Duodenal mucosa (tissue), 2 donors: ENCODE measurements around the gene RARA.

Source experiments
- H3K27ac ChIP-seq: one replicate; pipeline ENCODE4 v1.7.0; 2013; ENCODE audit warnings: low read depth, low read length
- H3K27me3 ChIP-seq, 2 donors: one replicate each; pipeline ENCODE4 v1.7.0; 2013; ENCODE audit warnings: low read length in 2 of 2, control low read depth in 1 of 2; ENCODE audit not compliant: insufficient read depth in 2 of 2, control insufficient read depth in 1 of 2
- H3K36me3 ChIP-seq, 2 donors: one replicate each; pipeline ENCODE4 v1.7.0; 2013; ENCODE audit warnings: low read length in 2 of 2, control low read depth in 1 of 2; ENCODE audit not compliant: insufficient read depth in 2 of 2, control insufficient read depth in 1 of 2
- H3K4me1 ChIP-seq, 2 donors: one replicate each; pipeline ENCODE4 v1.7.0; 2013; ENCODE audit warnings: low read length in 2 of 2, control low read depth in 1 of 2; ENCODE audit not compliant: insufficient read depth in 2 of 2, control insufficient read depth in 1 of 2
- H3K4me3 ChIP-seq, 2 donors: one replicate each; pipeline ENCODE4 v1.7.0; 2013; ENCODE audit warnings: low read length in 2 of 2, low read depth in 1 of 2
- H3K9ac ChIP-seq, 2 donors: one replicate each; pipeline ENCODE4 v1.7.0; 2013; ENCODE audit warnings: low read length in 2 of 2, low read depth in 1 of 2
- H3K9me3 ChIP-seq, 2 donors: one replicate each; pipeline ENCODE4 v1.7.0; 2013; ENCODE audit warnings: low read length in 2 of 2, control low read depth in 1 of 2; ENCODE audit not compliant: control insufficient read depth in 1 of 2

The RARA gene

DNA sequence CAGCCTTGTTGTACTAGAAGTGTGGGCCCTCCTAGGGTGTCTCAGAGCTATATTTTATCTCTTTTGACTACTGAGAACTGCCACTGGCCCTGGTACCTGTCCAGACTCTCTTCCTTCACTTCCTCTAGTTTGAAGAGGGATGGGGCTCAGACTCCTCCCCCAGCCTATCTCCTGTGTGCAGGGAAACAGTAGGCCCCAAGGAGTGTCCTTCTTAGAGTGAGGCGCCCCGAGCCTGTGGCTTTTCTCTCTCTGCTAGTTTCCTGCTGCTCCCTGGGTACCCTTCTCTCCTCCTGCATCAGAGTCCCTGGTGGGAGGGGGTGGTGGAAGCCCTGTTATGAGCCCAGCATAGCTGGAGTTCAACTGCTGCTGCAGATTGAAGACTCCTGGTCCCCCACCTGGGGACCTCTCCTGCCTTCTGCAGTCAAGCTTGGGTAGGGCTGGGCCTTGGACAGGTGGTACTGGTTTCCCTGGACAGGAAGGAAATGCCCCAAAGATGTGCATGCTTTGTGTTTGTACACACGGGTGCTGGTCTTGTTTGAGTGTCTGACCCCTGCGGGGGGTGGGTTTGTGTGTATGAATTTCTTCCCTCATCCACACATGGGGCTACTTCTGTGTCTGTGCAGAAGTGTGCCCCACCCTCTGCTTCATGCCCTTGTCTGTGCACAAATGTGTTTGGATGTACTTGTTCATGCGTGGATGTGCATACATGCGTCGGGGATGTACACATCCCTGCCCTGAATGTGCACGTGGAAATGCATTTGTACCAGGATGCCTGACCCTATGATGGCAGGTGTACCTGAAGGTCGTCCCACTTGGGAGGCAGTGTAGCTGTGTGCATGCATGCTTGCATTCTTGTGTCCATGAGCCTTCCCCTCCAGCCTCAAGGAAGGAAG, 6.9 kb downstream of the RARA start:
- H3K27me3 ChIP-seq = no peaks in the 10 kb centered on the region
- no peaks in the 10 kb centered on the region for H3K9me3 ChIP-seq
- H3K36me3 ChIP-seq = no peaks in the 10 kb centered on the region
- peak overlapping the region in 1 of 2 donors; percentile 57 for H3K9ac ChIP-seq
- H3K4me3 ChIP-seq = peak overlapping the region; percentile 22 to 75
- H3K4me1 ChIP-seq = peaks cover 73 to 81% of the 10 kb centered on the region in 2 donors
- no peak overlapping the region for H3K27ac ChIP-seq

DNA sequence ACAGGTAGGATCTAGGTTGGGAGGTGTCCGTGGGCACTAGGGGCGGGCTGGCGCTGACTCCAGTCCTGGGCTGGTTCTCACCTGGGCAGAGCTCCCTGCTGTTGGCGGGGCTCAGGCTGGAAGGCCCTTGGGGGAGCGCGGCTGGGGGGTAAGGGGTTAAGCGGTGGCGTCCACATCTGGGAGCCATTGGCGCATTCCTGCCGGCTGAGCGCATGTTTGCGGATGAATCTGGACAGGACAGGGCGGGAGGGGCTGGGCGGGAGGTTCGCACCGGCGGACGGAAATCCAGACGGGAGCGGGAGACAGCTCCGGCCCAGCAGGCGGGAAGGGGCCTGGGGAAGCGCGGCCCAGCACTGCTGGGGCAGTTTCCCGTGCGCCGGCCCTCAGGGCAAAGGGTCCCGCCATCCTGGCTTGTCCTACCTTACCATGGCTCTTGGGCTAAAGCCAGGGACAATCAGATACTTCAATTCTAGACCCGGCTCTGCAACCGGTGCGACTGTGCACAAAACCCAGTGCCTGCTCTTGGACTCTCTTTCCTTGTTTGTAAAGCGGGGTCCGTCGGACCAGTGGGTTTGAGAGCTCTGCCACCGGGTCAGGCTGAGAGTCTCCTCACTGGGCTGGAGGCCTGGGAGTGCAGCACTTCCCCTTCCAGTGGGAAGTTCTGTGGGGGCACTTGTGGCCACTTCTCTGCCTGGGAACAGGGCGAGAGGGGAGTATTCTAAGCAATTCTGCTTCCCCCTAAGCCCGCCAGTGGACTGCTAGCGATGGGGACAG, 7.8 kb downstream of the RARA start:
- no peaks in the 10 kb centered on the region for H3K27me3 ChIP-seq
- H3K4me3 ChIP-seq = peak overlapping the region; percentile 75 to 85
- peak overlapping the region; percentile 51 for H3K27ac ChIP-seq
- peak overlapping the region; percentile 56 to 57 for H3K9ac ChIP-seq
- no peaks in the 10 kb centered on the region for H3K9me3 ChIP-seq
- no peaks in the 10 kb centered on the region for H3K36me3 ChIP-seq
- peaks cover 71 to 80% of the 10 kb centered on the region in 2 donors for H3K4me1 ChIP-seq

DNA sequence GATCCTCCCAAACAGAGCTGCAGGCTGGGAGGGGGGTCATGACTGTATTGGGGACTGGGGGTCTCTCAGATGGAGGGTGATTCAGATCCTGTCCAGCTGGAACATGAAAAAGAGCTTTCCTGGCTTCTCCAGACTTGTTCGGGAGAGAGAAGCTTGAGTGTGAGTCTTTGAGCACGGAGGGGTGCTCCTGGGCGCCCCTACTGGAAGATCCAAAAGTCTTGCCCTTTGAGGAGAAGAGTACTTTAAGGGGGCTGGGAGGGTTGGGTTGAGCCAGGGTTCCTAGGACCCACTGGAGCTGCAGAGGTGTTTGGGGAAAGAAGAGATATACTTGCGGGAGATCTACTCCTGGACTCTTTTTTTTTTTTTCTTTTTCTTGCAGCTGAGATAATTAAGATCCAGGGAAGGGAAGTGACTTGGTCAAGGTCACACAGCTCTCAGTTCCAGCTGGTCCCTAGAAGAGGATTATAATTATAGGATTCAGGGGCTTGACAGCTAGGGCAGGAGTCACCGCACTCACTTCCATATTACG, 8.4 kb downstream of the RARA start:
- Histone ChIP-seq H3K9ac (peak overlapping the region; percentile 56 to 76), H3K27ac (peak overlapping the region; percentile 61), H3K4me1 (peaks cover 71 to 80% of the 10 kb centered on the region in 2 donors), H3K27me3 (no peaks in the 10 kb centered on the region), H3K9me3 (no peaks in the 10 kb centered on the region), H3K36me3 (no peaks in the 10 kb centered on the region), H3K4me3 (peak overlapping the region; percentile 75 to 85)

DNA sequence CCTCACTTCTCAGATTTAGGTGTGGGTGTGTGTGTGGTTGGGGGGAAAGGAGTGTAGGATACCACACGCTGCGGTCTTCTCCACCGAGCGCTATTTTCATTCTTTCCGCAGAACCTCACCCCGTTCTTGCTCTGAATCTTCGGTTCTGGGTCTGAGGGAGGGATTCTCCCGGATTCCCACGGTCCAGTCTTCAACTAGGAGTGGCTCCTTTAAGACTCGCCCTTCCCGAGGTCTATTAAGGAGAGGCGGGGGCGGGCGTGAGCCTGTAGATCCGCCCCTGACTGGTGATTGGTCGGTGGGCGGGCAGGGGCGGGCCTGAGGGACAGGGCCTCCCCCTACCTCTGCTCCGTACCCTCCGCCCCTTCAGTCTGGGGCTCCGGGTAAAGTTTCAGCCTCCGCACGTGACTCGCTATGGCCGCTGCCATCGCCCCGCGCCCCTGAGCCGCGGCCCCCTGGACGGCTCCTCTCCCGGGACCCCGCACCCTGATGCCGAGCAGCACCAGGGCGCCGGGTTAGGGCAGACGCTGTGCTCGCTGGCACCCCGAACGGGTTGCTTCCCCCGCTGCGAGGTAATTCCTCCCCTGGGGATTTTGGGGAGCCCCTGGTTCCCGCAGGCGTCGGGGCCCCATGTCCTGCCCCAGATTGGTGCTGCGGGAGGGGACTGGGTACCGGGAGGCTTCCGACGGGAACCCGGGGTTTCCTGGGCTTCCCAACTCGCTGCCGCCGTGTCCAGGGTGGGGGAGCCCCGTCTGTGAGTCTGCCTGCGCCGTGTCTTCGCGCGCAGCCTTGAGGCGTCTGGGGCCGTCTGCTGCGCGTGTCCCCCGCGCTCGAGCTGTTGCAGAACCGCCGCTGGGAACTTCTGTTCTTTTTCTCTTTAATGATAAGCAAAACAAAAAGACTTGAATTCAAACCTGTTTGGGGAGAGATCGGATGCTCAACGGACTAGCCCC, 9.2 kb downstream of the RARA start:
- peak overlapping the region; percentile 71 for H3K27ac ChIP-seq
- no peaks in the 10 kb centered on the region for H3K9me3 ChIP-seq
- no peaks in the 10 kb centered on the region for H3K36me3 ChIP-seq
- H3K4me3 ChIP-seq = peak overlapping the region; percentile 83 to 85
- peaks cover 70 to 80% of the 10 kb centered on the region in 2 donors for H3K4me1 ChIP-seq
- H3K9ac ChIP-seq = peak overlapping the region; percentile 74 to 81
- no peaks in the 10 kb centered on the region for H3K27me3 ChIP-seq

DNA sequence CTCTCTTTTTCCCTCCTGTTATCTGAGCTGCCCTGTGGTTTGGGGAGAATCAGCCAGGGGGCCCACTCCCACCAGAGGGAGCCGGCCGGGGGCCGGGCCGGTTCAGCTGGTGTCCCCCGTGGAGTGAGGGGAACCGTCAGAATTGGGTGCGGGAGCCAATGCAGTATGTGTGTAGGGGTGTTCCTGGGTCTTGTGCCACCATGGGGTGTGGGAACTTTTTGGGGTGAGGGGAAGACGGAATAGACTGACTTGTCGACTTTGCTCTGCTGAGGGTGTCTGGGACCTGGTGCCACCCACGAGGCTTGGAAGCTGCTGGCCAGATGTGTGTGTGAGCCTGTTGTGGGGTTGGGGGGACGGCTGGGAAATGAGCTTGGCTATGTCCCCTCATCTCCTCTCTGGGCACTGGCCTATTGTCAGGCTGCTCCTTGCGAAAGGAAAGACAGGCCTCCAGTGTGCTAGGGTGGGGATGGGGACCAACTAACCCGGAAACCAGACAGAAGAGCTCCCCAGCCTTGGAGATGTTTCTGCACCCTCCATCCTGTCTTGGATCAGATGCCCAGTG, 9.9 kb downstream of the RARA start:
- H3K27me3 ChIP-seq = no peaks in the 10 kb centered on the region
- H3K27ac ChIP-seq = no peak overlapping the region
- H3K4me1 ChIP-seq = peaks cover 77 to 80% of the 10 kb centered on the region in 2 donors
- H3K9ac ChIP-seq = peak overlapping the region; percentile 74 to 81
- H3K9me3 ChIP-seq = no peaks in the 10 kb centered on the region
- H3K36me3 ChIP-seq = no peaks in the 10 kb centered on the region
- peak overlapping the region; percentile 83 to 85 for H3K4me3 ChIP-seq

DNA sequence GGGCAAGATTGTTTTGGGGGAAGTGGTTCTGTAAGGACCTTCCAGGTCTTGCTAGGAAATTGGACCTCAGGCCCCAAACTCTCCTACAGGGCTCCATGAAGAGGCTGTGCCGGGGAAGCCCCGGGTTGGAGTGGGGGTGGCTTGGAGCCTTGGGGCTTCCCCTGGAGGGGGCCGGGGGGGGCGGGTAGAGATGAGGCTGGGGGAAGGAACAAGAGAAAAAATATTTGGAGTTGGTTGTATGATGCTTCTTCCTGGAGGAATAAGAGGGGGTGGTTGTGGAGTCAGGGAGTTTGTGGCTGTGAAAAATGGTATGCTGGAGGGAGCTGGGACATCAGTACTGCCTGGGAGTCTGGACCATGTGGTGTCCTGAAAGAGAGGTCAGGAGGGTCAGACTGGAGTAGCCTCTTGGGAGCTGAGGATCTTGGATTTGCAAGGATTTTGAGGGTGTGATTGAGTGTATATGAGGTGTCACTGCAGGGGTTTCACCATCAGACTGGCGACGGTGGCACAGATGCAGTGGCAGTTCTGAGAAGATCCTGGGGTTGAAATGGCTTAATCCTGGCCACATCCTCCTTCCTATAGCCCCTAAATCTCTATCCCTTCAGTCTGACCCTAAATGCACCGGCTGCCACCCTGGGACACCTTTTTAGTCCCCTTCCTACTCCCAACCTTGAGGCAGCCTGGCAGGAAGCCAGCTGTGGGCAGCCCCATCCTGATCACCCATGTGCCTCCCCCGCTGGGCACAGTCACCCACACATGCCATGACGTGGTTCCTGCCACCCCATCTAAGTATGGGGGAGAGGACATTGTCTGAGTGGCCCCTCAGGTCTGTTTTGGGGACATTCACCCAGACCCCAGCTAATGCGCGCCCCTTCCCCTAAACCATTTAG, 10.9 kb downstream of the RARA start:
- Histone ChIP-seq H3K36me3 (no peaks in the 10 kb centered on the region), H3K27ac (no peak overlapping the region), H3K27me3 (no peaks in the 10 kb centered on the region), H3K4me3 (peak overlapping the region; percentile 79 to 85), H3K4me1 (peaks cover 81 to 83% of the 10 kb centered on the region in 2 donors), H3K9me3 (no peaks in the 10 kb centered on the region), H3K9ac (peak overlapping the region; percentile 2 to 18)

DNA sequence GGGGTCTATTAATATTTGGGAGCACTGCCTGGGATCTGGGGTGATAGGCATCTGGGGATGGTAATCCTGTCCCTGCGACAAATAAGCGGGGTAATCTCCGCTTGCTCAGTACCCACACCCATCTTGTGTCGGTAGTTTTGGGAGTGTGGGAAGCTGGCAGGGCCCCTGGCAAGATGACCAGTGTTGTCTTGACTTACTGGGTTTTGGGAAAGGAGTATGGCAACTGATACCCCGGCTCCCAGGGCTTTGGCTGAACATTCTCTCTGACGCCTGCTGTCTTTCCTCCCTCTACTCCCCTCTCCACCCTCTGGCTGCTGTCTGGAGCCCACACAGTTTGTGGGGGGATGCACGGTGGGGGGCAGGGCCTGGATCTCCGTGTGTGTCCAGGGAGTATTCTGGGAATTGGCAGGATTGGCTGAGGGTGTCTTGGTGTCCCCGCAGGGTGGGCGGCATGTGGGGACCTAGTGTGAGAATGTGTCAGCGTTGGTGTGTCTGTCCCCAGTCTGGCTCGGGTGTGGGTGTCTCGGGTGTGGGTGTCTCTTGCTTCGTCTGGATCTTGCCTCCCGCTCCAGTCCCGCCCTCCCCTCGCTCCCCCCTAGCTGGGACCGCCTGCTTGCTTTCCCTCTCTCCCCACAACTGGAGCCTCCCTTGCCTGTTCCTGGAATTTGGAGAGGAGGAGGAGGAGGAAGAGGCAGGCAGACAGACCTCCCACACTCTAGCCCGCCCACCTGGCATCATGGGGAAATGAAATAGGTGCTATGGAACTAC, 12.0 kb downstream of the RARA start:
- no peaks in the 10 kb centered on the region for H3K36me3 ChIP-seq
- peaks cover 80 to 83% of the 10 kb centered on the region in 2 donors for H3K4me1 ChIP-seq
- peak overlapping the region; percentile 55 for H3K27ac ChIP-seq
- no peaks in the 10 kb centered on the region for H3K27me3 ChIP-seq
- H3K4me3 ChIP-seq = peak overlapping the region; percentile 79 to 85
- H3K9me3 ChIP-seq = no peaks in the 10 kb centered on the region
- peak overlapping the region; percentile 18 to 45 for H3K9ac ChIP-seq

DNA sequence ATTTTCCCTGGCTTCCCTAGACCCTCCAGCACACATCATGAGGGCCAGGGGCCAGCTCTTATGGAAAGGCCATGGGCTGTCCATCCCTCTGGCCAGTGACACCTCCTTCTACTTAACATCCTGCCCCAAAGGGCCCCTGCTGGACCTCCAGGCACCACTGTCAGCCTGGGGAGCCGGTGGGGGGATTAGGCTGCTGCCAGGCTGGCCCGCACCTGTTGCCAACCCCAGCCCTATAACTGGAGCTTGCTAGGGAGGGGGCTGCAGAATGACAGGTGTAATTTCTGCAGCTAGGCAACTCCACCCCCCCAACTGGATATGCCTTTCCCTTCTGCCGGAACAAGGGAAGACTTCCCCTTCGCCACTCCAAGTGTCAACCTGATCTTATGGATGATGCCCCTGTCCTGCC, 12.5 kb downstream of the RARA start:
- H3K9ac ChIP-seq = peak overlapping the region; percentile 45 to 70

More for the DNA sequence above, 12.5 kb downstream of the RARA start:
- Histone ChIP-seq H3K4me1 (peaks cover 80 to 83% of the 10 kb centered on the region in 2 donors), H3K4me3 (peak overlapping the region; percentile 79 to 85), H3K36me3 (no peaks in the 10 kb centered on the region), H3K27ac (peak overlapping the region; percentile 55), H3K27me3 (no peaks in the 10 kb centered on the region), H3K9me3 (no peaks in the 10 kb centered on the region)
